ENCODE measurements around the gene OPRL1.

Gene OPRL1

DNA sequence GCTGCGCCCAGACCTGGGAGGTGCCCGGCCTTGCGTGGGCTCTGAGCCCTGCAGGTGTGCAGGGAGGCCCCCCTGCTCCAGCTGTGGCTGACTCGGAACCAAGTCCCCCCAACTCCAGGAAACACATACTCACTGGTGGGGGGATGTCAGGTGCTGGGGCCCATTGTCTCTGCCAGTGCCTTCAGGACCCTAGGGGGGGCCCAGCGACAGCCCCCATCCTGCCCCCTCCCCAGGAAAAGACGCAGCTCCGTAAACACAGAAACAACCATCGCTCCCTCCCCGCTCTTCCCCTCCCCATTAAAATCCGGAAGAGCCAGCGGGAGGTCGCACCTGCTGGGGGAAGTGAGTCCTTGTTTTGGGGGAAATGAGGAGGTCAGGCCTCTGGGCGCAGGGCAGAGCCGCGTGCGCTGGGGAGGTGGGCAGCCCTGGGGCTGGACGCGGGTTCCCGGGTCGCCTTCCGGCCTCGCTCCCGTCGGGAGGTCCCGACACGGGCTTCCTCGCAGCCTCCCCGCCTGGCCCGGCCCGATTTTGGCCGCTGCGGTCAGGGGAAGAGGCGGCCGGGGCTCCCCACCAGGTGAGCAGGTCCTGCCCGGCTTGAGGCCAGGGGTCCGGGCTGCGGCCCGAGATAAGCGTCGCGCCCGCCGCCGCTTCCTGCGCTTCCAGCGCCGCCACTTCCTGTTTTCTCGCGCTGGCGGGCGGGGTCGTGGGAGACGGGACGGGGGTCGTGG, 37.7 kb upstream of the OPRL1 start:
- DNase-seq, result no peak

DNA sequence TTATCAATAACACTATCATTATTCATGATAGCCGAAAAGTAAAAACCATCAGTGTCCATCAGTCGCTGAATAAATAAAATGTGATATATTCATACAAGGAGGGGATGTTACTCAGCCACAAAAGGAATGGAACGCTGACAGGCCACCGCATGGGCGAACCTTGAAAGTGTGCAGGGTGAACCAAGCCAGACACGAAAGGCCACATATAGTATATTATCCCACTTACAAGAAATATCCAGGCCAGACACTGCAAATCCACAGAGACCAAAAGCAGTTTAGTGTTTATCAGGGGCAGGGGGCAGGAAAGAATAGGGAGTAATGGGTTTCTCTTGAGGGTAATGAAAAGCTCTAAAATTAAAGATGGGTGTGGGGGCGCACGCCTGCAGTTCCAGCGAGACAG, 36.1 kb upstream of the OPRL1 start:
- no peak for DNase-seq

DNA sequence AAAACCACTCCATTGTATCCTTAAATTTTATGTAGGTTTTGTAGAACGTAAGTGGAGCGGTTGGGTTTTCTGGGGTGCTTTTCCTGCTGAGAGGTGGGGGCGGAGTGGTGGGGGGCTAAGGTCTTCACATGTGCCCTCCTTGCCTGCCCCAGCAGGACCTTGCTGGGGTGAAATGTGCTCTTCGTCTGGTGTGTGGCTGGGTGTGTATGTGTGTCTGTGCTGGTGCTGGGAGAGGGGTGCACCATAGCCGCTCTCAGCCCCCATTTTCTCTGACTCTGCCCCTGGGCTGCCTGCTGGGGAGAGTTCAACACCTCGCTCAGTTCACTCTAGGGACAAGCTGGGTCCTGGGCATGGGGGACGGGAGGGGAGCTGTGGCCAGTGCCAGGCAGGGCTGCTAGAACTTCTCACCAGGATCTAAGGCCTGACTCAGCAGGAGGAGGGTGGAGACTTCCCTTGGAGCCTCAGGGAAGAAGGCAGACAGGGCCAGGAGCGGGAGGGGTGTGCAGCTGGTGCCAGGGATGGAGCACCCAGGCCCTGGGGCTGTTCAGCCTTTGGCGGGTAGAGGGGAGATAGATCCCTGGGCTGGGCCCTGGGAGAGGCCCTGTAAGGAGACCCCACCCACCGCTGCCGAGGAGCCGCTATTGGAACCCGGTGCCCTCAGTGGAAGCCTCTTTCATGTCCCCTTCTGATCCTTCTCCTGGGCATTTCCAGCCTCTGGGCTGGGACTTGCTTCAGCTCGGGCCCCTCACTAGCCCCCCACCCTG, 35.2 kb upstream of the OPRL1 start:
- DNase-seq, result no peak

DNA sequence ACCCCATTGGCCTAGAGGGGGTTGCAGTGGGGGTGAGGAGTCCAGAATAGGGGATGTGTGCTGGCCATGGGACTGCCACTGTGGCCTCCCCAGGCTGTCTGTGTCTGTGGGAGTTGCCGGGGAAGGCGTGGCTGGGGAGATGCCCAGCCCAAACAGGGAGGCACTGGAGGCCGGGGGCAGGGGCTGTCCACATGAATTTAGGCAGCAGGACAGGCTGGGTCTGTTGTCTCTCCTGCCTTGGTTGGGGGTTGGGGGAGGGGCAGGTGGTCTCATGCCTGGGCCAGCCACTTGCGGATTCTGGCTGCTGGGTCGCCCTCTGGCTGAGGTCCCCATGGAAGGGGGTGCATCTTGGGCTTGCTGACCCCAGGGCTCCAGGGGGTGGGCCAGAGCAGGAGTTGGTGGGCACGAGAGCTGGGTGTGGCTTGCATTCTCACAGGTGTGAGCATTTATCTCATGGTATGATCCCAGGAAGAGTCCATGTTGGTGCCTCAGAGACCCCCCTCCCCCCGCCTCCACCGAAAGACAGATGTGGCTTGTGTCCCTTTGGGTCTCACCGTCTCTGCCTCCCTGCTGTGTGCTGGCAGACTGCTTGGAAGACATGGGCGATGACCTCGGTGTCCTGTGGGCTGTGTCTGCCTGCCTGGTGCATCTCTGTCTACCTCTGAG, 34.4 kb upstream of the OPRL1 start:
- DNase-seq, result no peak

DNA sequence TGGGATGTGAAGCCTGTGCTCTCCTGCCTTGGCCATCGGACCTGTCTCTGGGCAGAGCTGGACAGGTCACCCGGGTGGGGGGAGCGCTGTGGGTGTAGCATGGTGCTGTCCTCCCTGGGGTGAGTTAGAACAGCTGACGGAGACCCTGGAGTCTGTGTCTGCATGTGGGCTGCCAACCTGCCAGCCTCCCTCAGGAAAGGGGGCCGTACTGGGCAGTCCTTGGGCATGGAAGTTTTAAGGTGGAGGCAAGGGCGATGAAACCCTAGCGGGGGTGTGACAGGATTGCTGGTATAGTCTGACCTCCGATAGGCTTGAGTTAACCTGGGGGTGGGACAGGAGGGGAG, 32.9 kb upstream of the OPRL1 start:
- DNase-seq, result no peak

DNA sequence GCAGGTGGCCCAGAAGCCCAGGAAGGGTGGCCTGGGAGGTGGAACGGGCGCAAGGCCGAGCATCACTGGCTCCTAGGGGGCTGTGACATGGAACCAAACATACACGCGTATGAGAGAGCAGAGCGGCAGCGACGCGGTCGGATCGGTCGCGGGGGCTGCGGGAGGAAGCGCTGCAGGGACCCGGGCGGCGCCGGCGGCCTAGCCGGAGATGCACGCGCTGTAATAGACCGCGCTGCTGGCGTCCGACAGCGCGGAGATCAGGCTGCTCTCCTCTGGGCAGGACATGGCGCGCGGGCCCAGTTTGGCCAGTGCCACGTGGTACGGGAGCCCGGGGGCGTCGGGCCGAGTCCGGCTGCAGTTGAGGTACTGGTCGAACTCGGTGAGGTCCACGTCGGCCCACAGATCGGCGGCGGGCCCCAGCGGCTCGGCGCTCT, 31.9 kb upstream of the OPRL1 start:
- DNase-seq, result no peak

DNA sequence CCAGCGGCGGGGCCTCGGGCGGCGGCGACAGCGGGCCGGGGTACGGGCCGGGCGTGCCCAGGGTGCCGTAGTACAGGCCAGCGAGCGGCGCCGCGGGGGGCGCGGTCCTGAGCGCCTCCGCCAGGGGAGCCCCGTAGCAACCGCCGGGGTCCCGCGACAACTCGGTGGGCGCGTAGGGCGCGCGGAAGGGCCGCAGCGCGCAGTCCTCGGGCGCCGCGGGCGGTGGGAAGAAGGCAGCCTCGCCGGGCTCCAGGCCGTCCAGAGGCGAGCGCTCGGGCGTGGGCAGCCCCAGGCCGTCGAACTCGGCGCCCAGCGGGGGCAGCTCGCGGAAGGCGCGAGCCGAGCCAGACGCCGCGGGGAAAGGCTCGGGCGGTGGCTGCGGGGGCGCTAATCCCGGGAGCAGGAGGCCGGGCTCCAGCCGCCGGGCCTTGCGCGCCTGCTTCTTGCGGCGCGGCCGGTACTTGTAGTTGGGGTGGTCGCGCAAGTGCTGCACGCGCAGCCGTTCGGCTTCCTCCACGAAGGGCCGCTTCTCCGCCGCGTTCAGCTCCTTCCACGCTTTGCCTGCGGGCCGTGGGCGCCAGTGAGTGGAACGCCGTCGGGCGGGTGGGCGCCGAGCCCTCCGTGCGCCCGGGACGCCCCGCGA, 31.4 kb upstream of the OPRL1 start:
- DNase-seq, result no peak

DNA sequence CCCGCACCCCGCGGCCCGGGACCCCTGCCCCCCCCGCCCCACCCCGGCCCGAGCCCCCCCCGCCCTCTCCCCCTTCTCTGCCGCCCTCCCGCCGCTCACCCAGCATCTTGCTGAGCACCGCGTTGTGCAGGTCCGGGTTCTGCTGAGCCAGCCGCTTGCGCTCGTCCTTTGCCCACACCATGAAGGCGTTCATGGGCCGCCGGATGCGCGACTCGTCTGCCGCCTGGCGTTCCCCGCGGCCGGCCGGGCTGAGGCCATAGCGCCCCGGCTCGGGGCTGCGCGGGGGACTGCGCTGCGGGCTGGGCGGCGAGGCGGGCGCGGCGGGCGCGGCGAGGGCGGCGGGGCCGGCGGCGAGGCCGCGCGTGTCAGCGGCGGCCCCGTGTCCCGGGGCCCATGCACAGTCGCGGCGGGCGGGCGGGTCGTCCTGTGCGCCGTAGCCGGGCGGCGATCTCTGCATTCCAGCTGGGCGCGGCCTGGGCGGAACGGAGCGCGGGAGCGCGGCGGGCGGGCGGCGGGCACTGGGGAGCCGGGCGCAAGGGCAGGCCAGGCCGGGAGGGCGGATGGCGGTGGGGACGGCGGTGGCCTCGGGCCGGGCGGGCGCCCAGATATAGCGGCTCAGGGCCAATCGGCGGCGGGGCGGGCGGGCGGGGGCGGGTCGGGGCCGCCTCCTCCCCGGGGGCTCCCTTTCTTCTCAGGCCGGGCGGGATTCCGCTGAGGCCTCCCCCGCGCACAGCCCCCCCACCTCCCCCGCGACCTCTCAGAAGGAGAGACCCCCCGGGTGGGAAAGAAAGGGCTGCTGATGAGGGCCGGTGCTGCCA, 30.6 kb upstream of the OPRL1 start, which contains the start of gene SOX18:
TSS of gene SOX18 (minus strand) at position 580 of the 818 bp plus-strand sequence. CDS start at position 457, 123 bp downstream.
- no peak for DNase-seq

DNA sequence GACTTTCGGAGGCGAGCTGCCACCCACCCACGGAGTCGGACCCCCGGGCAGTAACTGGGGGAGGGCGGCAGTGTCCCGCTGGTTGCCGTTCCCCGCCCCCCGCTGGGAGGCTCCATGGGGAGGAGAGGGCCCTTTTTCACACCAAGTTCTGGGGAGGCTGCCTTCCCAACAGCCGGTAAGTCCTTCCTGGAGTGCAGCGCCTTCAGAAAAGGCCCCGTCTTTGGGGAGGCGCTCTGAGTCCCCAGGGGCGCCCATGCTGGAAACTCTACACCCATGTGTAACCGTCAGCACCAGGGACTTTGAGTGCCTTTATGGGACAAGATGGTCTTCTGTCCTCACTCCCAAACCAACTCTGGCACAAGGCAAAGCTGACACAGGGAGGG, 30.0 kb upstream of the OPRL1 start:
- DNase-seq, result no peak

DNA sequence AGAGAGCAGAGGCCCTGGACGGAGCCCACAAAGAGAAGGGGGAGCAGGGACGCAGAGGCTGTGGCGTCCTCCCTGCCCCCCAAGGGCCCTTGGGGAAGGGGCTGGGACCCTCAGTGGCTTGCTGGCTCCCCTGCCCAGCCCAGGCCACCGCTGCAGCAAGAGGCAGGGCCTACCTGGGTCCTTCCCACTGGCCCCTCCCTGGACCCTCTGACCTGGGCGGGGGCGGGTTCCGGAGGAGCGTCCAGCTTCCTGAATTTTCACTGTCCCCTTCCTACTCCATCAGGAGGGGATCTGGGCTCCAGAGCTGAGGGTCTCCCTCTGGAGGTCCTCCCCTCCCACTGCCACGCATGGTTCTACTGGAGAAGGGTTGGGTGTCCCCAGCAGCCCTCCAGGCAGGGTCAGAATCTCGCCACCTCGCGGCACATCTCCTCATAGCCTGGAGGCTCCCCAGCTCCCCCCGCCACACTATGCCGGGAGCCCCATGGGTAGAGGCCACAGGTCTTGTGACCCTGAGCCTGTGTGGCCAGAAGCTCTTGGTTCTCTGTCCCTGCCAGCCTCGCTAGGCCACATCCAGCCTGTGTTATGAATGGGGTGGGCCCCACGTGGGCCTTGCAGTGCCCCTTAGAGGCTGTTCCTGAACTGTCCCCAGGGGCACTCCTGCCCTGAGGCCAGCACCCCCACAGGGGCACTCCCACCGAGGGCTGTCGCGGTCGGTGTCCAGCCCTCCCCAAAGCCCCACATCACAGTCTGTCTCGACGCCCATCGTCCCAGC, 29.4 kb upstream of the OPRL1 start:
- DNase-seq, result no peak

DNA sequence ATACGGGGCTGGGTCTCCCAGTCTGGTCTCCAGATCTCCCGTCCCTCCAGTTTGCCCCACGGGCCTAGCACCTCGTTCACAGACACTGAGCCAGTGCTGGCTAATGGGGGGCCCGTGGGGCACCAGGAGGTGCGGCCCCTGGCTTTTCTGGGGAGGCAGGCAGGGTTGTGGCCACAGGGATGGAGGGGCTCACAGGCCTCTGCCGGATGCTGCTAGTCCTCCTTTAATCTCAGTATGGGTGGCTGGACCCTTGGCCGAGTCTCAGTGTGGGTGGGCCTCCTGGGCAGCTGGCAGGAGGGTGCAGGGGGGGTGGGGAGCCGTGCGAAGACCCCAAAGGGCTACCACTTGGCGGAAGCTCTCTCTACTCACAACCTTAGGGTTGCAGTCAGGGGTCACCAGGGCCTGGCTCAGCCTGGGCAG, 28.8 kb upstream of the OPRL1 start:
- no peak for DNase-seq

DNA sequence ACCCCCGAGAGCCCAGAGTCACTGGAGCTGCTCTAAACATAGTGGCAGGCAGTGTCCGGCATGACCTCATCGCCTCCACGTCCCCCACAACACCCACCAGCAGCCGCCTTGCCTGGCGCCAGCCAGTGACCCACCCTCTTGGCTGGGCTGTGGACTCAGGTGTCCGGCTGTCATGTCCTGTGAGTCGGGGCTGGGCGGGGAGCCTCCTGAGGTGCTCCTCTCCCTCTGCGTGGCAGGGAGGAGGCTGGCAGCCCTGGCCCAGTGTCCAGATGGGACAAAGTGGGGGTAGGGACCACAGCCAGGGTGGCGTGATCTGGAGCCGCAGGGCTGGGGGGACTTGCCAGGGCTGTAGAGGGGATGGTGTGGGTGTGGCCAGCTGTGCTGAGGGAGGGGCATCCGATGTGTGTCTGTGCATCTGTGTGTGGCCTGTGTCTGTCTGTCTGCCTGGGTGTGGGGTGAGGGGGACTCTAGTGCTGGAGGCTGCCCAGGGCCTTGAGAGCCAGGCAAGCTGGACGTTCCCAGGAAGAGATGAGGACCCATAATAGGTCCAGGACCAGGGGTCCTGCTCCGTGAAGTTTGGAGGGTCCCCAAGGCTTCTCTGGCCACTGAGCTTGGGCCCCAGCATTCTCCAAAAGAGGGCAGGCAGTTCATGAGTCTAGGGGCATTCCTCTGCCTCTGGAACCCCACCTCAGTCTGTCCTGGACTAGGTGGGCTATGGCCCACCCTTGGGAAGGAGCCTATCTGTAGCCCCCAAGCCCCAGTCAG, 28.1 kb upstream of the OPRL1 start:
- no peak for DNase-seq

DNA sequence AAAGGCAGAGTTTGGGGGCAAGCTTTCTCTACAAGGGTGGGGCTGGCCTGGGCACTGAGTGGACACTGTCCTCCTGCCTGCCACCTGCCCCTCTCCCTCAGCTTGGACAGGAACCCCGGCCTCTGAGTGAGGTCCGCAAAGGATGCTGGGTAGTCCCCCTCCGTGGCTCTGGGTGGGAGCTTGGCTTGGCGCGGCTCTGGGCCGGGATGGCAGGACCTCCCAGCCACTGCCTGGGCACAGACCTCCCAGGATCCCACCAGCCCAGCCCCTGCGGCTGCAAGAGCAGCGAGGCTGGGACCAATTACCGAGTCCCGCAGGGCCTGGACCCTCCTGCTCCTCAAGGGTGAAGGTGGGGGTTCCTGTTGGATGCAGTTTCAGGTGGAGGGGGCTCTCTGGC, 27.6 kb upstream of the OPRL1 start:
- DNase-seq, result no peak

DNA sequence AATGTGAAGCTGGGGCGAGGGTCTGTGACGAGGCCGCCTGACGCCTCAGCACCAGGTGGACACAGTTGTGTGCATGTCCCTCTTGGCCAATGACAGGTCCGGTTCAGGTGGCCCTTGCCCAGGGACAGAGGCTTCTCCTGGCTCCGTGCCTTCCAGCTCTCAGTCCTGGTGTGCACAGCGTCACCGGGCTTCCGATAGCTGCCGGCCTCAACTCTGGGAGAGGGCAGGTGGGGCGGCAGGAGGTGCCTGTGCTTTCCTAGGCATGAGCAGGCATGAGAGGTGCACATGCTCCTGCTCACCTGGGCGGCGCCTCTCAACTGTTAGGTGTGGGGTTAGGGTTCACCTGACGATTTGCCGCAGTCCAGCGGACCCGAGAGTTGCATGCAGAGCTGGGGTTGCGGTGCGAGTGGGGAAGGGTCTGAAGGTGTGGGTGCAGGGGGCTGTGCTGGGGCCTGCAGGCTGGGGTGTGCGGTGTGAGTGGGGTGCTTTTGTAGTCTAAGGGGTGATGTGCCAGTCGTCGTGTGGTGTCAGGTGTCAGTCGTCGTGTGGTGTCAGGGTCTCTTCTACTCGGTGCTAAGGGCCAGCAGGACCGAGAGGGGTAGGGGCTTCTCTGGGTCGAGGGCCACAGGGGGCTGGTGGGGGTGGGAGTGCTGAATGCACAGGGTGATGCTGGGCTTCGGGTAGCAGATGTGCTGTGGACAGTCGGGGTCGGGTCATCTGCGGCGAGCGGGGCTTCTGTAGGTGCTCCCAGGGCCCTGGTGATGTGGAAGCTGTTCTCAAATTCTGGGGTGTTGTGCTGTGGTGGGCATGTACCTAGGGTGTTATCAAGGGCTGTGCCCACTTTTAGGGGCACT, 26.7 kb upstream of the OPRL1 start:
- no peak for DNase-seq

DNA sequence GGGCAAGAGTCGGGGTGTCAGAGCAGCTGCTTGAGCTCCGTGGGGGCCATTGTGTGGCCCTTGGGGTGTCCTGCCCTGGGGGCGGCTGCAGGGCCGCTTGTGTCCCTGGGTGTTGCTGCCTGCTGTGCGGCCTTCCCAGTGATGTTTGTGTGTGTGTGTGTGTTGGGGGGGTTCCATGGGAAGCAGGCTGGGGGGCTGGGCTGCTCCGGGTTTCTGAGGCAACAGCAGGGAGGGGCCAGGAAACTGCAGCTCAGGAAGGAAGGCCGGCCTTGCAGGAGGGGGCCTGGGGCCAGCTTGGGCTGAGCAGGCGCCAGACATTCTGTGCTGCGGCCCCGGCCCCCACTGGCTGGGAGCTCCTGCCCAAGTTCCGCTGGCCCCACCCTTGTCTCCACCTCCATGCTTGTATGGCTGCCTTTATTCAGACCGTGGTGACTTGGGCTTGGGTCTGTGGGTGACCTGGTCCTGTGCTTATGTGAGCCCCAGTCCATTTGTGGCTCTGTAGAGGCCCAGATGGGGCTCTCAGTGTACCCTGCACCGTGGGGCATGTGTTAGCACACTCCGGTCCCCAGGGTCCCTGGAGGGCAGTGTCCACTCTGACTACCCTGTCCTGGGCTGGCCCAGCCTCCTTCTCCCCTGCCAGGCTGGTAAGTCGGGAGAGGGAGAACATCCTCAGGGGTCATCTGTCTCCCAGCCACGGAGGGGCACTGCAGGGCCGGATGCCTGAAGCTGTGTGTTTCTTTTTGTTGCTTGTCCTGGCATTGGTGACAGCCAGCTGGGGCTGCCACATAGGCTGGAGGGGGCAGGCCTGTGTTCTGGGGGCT, 25.8 kb upstream of the OPRL1 start:
- no peak for DNase-seq

DNA sequence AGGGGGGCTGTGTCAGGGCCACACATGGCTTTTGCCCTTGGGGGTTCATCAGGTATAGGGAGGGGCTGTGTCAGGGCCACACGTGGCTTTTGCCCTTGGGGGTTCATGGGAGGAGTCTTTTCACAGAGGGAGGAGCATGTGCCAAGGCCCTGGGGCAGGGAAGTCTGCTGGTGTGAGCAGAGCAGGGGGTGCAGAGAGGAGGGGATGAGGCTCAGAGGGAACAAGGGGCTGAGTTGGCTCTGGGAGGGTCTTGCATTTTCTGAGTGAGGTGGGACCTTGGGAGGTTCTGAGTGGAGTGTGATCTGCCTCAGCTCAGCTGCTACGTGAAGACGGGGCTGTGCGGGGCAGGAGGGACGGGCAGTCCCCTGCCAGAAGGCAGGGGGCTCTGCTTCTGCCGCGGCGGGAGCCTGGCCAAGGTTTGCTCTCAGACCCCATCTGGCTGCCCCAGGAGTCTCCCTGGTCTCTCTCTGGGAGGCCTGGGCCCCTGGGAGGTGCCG, 24.4 kb upstream of the OPRL1 start:
- DNase-seq, result no peak

DNA sequence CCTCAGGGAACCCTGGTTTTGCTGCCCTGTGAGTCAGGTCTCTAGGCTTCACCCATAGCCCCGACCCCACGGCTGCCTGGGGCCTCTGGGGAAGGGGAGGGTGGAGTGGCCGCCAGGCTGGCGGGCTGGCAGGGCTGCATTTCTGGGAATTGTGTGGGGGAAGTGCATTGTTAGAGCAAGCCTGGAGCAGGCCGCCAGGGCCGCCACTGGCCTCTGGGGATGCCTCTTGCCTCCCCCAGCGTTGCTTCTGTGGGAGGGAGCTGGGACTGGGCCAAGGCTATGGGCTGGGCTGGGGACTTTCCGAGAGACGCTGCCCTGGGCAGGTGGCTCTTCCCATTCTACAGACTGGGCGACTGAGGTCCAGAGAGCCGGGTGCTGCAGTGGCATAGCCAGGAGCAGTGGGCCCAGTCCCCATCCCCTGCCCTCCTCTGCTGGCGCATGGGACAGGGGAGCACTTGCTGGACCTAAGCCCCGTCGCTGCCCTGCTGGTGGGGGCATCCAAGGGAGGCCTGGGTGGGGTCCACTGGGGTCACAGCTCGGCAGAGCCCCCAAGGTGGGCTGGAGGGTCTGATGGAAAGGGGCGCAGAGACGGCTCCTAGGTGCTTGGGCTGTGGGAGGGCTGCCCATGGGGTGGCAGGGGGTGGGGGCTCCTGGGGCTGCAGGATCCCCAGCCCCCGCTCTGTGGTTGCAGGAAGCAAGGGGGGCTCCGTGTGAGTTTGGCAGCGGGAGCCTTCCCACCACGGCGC, 23.8 kb upstream of the OPRL1 start:
- no peak for DNase-seq

DNA sequence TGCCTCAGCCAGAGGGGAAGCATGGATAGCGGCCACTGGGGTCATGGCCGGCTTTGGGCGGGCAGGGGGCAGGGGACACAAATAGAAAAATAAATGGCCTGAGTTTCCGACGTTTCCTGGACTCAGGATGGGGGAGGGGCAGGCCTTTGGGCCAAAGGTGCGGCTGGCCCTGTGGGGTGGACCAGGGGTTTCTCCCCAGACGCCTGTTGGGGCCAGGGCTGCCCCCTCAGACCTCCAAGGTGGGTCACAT, 23.3 kb upstream of the OPRL1 start:
- no peak for DNase-seq
